HG02840 (cell line): ENCODE measurements around the gene HOXC12.

Source experiments
- ATAC-seq: cut with Tn5 transposase; IDR thresholded peaks from one replicate; pipeline ENCODE4 v1.9.1; 2021; ENCODE audit warnings: mild to moderate bottlenecking, moderate library complexity, moderate number of reproducible peaks; ENCODE audit not compliant: unreplicated experiment, low FRiP score

Gene HOXC12

DNA sequence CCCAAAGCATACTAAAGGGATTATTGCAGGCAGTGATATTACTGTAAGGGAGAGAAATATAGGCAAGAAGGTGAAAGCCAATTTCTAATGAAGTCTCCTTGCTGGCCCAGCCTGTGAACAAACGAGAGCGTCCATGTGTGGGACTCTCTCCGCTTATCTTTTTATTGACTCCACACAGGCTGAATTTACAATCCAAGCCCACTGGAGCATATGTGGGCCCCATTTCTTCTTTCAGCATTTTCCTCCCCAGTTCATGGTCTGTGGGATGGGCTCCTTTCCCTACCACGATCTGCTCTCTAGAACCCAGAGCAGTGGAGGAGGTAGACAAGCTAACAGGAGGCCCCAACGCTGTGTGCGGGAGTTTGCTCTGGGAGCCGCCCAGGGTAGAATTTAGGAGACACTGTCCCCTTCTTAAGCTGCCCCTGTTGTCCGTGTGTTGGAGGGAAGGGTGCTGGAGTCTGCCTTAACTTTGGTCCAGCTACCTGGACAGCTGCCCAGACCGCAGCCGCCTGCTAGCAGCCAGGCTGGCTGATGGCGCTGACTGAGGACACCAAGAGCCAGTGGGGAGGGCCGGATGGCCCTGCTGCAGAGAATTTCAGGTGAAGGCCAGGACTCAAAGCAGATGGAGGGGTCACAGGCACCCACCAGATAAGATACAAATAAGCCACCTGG, 15.0 kb downstream of the HOXC12 start:
- ATAC-seq = no peak

DNA sequence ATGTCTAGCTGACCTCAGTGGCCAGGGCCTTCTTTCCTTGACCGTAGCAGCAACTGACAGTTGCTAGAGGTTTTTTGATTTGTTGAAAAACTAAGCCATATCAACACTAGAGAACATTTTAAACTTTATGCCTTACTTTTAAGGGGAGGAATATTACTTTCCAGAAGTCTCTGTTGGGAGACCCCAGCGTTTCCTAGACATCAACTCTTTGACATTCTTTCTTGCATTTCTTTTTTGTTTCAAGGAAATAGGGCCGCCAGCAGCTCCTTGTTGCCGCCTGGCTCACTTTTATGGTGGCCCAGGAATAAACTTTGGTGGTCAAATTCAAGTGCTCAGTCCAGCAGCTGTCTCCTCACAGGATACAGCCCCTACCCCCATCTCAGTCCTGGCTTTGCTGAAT, 15.7 kb downstream of the HOXC12 start:
- no peak for ATAC-seq

DNA sequence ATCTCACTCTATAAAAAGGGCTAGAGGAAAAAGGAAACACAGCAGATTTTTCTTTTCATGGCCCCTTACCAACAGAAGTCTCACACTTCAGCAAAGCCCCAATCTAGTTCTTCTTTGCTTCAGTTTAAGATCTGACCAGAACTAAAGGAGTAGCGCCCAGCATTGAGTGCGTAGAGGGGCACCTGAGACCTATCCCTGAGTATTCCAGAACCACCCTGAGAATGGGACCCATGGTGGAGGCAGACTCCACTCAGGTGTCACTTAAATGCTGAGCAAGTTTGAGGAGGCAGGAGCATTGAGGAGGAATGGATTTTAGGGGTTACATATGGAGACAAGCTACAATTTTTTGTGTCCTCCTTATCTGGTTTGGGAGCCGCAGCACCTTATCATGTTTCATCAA, 16.4 kb downstream of the HOXC12 start:
- ATAC-seq = no peak

DNA sequence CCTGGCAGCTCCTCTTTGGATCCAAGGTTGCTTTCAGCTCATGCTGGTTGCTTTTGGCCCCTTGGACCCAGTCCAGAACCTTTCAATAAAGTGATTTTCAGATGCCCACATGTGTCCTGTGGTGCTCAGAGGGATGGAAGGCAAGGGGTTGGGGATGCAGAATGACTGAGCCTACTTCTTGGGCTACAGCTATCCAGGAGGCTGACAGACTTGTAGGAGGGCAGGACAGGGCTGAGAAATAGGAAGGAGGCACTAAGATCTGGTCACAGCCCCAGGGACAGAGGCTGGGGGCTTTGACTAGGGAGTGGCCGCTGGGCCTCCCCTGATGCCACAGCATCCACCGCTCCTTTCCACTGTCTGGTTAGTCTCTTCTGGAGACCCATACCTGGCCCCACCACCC, 17.0 kb downstream of the HOXC12 start:
- ATAC-seq = no peak

- ATAC-seq = no peak
Measured at GRCh38 chr12:53972152-53972702, 17.5 kb downstream of the HOXC12 start.

GRCh38 chr12:53972722-53973235, 18.1 kb downstream of the HOXC12 start, which contains the start of gene HOXC11:
Gene HOXC11 (plus strand): TSS chr12:53973126. CDS start chr12:53973242, 116 bp downstream.
- no peak for ATAC-seq

DNA sequence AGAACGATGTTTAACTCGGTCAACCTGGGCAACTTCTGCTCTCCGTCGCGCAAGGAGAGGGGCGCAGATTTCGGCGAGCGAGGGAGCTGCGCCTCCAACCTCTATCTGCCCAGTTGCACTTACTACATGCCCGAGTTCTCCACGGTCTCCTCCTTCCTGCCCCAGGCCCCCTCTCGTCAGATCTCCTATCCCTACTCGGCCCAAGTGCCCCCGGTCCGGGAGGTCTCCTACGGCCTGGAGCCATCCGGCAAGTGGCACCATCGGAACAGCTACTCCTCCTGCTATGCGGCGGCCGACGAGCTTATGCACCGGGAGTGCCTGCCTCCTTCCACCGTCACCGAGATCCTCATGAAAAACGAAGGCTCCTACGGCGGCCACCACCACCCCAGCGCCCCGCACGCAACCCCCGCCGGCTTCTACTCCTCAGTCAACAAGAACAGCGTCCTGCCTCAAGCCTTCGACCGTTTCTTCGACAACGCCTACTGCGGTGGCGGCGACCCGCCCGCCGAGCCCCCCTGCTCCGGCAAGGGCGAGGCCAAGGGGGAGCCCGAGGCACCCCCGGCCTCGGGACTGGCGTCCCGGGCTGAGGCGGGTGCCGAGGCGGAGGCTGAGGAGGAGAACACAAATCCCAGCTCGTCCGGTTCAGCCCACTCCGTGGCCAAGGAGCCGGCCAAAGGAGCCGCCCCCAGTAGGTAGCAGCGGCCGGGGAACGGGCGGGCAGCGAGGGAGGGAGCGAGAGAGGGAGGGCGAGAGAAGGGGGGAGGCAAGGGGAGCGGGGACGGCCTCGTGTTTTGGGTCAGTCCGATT, 18.7 kb downstream of the HOXC12 start:
- no peak for ATAC-seq

- ATAC-seq = no peak
Measured at GRCh38 chr12:53974084-53975063, 19.7 kb downstream of the HOXC12 start, which contains the start of gene HOTAIR. Gene HOTAIR (minus strand): TSS chr12:53974954.

- no peak for ATAC-seq
Measured at GRCh38 chr12:53975064-53975471, 20.4 kb downstream of the HOXC12 start.

GRCh38 chr12:53975479-53976152, 20.9 kb downstream of the HOXC12 start:
- ATAC-seq = no peak

DNA sequence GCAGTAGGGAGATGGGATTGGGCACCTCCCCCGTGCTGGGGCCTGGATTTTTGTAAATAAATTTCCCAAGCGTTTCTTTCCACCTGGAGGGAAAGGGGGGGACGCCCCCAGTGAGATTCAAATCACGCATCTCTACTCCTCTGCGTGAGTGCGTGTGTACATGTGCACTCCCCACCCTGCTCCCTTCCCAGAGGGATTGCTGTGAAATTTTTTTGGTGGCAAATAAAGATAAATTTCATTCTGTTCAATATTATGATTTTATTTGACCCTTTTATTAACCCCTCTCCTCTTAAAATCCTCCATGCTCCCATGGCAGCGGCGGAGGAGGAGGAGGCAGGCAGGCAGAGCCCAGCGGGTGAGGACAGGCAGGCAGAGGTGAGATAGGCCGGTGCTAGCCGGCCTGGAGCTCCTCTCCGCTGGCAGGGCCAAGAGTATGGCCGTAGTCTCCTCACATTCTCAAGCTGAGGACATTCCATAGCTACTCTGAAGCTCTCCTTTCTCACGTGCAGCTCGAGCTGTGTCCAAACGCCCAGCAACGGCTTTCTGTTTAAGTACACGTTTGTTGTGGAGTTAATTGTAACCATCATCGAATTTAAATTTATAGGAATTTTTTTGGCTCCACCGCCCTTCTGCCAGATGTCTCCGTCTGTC, 21.6 kb downstream of the HOXC12 start:
- ATAC-seq = no peak

- ATAC-seq = no peak
Measured at GRCh38 chr12:53976823-53977595, 22.3 kb downstream of the HOXC12 start.

GRCh38 chr12:53977596-53978445, 23.1 kb downstream of the HOXC12 start:
- ATAC-seq = no peak

DNA sequence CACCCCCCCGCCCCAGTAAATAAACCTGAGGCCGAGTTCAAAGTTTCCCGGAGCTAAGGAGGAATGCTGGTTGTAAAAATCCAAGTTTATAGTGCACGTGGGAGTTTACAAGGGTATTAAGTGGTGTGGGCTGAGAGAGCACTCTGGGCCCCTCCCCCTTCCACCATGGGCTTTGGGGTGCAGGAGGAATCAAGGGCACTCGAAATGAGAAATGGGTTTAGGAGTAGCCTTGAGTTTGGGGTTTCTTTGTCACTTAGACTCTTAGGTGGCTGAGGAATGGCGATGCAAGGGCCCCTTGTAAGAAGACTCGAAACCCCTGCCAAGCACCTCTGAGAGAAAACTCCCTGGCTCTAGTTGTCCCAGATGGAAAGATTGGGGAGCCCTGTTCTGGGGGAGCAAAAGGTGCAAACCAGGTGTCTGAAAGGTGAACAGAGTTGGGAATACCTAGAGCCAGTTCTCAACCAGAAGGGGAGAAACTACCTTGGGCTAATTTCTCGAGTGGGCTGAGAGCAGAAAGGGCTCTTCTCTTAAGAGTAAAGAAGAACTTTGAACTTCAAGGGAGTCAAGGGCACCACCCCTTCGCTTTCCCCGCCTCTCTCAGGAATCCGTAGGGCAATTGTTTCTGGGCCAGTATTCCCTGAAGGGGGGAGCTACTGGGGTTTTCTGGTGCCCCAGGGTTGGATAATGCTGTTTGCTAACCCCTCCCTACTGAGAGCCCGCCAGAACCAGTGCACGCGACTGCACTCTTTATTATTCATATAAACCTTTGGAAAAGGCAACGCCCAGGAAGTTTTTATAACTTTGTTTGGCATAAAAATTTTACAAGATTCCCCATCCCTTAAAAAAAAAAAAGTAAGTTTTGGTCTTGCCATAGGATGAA, 24.0 kb downstream of the HOXC12 start:
- ATAC-seq = no peak

- ATAC-seq = no peak
Measured at GRCh38 chr12:53980104-53980801, 25.6 kb downstream of the HOXC12 start.
